ENCODE results near the gene CIP2A.
"Not testable (repeated sequence)": the region's sequence is repeated elsewhere in the genome, so short reads cannot be mapped to it uniquely, and the experiment has no call there.

The CIP2A gene

DNA sequence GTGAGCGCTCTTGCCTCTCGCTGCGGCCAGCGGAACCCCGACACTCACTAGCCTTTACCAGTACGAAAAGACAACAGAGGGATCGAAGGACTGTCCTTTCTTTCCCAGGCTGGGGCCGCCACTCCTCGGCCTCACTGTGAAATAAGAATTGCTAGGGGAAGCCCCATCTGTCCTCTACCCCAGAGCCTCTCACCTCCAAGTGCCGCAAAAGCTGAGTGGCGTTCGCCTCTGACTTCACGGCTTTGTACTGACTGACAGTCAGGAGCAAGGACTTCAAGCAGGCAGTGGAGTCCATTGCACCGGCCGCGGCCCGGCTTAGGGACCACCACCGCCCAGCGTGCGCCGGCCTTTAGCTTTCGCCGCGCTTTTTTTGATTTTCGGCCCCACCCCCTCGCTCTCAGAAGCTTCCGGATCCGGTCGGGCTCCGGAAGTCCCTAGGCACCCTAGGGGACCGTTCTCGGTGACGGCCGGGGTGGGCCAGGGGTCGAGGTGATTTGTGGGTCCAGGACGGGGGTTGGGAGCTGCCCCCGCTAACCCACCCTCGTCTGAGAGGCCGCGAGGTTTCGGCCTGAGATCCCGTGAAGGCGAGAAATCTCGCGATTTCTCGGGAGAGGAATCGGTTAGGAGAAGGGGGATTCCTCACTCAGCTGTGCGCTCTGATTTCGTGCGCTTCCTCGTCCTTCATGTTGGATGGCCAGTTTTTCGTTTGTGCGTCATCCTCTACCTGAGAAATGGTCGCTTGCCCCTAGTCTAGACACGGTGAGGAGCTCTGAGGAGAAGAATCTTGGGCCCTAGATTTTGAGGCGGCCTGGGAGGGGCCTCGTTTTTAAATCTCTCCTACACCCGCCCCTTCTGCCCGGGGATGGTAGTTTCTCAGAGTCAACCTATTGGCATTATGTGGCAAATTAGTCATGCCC lies at the start of gene CIP2A, which contains the start of gene DZIP3:
CIP2A (minus strand) TSS at position 358 of the 917 bp plus-strand sequence; CDS start at position 295, 63 bp downstream.
DZIP3 (plus strand) TSS at position 642 of the 917 bp plus-strand sequence. CDS start 15,685 bp downstream, outside the sequence.
- peak; percentile 59 for DNase-seq (ENCODE audit: low read depth)

DNA sequence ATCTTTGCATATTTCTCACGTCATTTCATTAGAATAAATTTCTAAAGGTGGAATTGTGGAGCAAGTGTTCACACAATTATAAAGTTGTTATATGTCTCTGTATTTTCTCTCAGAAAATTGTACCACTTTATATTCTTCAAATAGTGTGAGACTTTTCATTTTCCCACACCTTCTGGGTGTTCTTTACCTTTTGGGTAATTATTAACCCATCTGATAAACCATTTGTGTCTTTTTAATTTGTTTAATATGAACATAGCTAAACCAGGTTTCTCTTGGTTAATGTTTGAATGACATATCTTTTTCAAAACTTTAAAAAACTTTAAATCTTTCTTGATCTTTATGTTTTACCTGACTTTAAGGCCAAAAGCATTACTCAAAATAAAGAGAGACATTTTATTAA lies 40.7 kb upstream of the CIP2A start:
- DNase-seq (ENCODE audit: low read depth), result no peak

DNA sequence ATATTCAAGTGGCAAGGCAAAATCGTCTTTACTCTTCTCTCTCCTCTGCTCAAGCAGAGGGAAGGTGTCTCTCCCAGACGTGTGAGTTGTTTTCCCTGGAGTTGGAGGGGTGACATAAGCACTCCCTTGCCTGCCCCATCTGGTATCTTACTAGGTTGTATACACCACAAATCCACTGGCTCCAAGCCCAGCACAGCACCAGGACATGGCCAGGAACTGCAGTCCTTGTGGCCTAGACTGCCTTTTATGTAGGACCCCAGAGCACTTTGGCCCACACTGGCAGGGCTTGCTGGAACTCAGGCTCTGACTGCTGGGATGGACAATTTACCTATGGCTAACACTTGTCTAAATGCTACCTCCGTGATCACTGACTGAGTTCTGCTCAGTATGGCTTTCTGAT lies 34.3 kb upstream of the CIP2A start:
- no peak for DNase-seq (ENCODE audit: low read depth)

DNA sequence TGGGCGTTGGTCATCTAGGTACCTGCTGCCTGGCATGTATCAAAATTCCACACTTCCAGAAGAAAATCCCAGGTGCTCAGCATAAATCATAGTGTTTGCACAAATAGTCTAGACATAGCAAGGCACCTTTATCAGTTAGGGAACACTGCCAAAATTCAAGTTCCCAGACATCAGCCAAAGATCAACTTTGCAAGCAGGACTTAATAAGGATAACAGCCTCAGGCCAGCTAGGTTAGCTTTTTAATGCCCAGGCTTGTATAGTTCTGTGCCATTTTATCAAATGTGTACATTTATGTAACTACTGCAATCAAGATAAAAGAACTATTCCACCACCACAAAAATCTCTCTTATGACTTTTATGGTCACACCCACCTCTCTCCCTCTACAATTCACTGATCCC lies 31.0 kb upstream of the CIP2A start:
- DNase-seq (ENCODE audit: low read depth), result no peak

DNA sequence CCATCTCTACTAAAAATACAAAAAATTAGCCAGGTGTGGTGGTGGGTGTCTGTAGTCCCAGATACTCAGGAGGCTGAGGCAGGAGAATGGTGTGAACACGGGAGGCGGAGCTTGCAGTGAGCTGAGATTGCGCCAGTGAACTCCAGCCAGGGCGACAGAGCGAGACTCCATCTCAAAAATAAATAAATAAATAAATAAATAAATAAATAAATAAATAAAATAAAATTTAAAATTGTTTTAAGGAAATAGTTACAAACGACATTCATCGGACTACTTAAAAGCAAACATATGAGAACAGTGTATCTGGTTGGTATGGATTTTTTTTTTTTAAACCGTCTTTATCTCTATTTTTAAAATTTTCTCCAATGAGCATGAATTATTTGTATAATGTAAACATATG lies 26.9 kb upstream of the CIP2A start:
- DNase-seq (ENCODE audit: low read depth), result not testable (repeated sequence)

DNA sequence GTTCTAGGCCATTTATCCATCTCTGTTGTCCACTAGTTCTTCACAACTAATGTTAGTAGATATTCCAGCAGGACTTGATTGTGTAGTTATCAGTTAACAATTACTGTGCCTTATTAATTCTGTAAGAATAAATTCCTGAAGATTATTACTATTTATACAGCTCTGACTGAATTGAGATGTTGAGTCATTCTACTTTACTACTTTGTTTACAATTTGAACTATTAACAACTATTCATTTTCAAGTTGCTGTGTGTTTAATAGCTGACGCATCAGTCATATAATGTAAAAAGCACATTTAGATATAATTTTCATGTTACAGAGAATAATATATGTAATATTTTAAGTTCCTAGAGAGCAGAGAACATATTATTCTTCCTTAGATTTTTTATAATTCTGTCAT lies 21.4 kb upstream of the CIP2A start:
- DNase-seq (ENCODE audit: low read depth), result no peak

DNA sequence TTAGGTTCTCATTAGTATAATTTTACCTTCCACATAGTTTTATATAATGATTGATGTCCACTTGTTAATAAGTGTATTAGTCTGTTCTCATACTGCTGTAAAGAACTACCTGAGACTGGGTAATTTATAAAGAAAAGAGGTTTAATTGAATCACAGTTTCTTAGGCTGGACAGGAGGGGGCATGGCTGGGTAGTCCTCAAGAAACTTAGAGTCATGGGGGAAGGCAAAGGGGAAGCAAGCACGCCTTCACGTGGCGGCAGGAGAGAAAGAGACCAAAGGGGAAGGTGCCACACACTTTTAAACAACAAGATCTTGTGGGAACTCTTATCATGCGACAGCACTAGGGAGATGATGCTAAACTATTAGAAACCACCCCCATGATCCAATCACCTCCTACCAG lies 19.5 kb upstream of the CIP2A start:
- no peak for DNase-seq (ENCODE audit: low read depth)

DNA sequence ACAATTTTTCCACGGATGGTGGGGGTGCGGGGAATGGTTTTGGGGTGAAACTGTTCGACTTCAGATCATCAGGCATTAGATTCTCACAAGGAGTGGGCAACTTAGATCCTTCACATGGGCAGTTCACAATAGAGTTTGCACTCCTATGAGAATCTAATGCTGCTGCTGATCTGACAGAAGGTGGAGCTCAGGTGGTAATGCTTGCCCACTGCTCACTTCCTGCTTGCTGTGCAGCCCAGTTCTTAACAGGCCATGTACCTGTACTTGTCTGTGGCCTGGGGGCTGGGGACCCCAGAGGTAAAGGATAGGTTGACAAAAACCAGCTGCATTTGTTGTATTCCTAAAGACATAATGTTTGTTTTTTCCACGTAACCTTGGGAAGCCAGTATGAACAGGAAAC lies 16.3 kb upstream of the CIP2A start:
- DNase-seq (ENCODE audit: low read depth), result no peak

DNA sequence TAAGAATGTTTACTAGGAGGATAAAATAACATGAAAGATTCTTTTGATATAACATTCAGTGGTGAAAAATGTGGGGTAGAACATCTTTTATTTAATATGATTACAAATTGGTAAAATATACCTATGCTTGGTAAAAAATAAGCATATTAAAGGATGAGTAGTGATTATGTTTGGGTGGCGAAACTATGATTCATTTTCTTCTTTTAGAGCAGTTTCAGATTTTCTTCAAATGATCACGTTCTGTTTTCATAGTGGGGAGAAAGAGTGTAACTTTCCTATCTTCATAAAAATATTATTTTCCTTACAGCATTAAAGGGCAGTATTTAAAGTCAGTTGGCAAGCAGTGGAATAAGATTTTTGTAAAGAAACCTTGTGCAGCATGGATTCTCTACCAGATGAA lies 15.8 kb upstream of the CIP2A start:
- no peak for DNase-seq (ENCODE audit: low read depth)

DNA sequence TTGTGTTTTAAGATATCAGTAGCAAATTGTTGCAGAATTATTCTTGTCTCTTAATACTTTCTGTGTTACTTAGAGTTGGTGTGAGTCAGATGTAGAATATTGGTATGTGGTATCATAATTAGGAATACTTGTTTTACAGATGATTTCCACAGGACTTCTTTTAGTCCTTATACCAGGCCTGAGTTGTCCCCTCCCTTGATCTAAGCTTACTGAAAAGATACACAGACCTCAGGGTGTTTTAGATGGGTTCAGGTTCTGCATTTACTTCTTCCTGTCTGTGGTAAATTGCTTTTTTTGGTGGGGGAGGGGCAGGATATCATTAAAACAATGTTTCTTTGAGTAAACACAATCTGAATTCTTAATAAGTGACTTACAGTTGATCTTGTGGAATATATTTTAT lies 14.5 kb upstream of the CIP2A start:
- no peak for DNase-seq (ENCODE audit: low read depth)

DNA sequence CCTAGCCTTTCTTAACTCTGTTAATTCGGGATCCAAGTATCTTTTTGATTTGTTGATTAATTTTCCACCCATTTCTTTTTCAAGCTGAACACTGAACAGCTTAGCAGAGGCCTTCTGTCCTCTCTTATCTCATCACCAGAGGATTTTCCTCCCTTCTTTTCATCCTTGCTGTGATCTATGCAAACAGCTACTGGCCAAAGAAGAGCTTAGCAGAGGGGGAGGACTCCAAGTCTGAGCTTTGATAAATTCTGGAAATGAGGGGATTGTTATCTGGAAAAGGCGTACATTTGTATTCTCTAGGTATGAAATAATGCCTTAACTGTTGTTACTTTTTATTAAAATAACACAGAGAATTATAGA lies 13.7 kb upstream of the CIP2A start:
- DNase-seq (ENCODE audit: low read depth), result no peak

DNA sequence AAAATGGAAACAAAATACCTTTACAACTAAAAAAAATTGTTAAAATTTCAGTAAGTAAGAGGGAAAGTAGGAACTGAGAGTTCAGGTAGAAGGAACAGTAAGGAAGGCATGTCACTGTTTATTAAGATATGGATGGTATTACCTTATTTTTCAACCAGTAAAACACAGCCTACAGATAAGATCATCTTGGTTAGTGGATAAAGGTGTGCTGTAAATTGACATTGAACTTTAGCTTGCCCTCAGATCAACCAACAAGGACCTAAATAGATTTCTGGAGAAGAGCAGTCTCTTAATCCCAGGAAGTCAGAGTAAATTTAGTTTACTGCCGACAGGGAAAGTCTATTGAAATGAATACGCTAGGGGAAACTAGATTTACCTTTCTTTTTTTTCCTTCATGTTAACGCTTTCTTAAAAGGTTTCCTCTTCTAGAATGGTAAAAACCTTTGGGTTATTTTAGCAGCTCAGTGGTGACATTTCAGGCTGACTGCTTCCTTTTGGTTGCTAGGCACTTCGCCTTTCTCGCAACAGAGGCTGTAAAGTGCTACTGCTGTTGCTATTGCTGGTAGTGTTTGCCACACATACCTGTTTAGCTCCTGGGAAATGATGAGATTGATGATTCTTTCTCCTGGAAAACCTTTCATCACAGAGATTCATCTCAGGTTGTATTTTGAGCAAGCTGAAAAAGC lies 13.2 kb upstream of the CIP2A start:
- DNase-seq (ENCODE audit: low read depth), result no peak

DNA sequence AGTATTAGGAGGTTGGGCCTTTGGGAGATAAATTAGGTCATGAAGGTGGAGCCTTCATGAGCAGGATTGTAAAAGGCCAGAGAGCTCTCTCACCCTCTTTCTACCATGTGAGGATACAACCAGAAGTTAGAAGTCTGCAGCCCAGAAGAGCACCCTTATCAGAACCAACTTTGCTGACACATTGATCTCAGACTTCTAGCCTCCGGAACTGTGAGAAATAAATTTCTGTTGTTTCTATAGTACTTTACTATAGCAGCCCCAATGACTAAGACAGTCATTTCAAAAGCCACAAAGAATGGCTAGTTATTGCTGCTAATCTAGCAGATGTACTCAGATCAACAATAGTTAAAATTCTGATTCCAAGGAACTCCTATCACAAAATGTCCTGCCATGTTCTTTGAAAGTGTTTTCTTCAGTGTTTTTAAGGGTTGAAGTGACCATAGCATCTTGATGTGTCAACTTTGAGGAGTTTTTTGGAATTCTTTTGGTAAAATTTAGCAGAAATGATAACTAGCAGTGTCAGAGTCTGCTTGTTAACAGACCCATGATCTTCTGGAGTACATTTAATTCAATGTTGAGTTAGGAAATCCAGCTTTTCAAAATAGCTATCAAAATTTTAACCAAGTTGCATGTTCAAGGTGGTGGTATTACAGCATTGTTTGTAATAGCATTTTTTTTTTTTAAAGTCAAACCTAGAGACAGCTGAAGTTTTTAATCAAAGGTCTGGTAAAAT lies 10.6 kb upstream of the CIP2A start:
- no peak for DNase-seq (ENCODE audit: low read depth)

DNA sequence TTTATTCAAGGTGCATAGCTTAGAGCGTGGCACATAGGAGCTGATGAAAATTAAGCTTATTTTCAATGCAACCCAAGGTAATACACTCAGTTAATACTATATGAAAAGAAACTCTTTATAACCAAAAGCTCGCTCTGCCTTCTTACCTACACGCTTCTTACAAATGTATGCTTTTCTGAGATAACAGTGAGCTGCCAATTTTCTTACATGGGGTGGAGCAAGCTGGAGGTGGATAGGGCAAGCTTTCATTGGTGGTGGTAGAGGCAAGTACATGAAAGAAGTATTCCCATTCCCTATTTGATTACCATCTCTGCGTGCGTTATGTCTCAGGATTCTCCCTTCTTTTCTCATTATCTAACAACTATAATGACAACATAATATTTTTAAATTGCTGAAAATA lies 9.1 kb upstream of the CIP2A start:
- no peak for DNase-seq (ENCODE audit: low read depth)

DNA sequence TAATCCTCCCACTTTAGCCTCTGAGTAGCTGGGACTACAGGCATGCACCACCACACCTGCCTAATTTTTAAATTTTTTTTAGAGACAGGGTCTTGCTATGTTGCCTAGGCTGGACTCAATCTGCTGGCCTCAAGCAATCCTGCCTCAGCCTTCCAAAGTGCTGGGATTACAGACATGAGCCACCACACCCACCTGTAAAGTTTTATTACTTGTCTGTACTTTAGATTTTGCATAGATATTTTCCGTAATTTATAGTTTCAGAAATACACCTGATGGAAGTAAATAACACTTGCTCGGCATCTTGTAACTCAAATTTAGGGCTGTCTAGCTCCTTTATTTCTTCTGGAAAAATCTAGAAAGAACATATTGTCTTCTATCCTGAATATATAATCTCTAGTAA lies 6.1 kb upstream of the CIP2A start:
- DNase-seq (ENCODE audit: low read depth), result no peak

DNA sequence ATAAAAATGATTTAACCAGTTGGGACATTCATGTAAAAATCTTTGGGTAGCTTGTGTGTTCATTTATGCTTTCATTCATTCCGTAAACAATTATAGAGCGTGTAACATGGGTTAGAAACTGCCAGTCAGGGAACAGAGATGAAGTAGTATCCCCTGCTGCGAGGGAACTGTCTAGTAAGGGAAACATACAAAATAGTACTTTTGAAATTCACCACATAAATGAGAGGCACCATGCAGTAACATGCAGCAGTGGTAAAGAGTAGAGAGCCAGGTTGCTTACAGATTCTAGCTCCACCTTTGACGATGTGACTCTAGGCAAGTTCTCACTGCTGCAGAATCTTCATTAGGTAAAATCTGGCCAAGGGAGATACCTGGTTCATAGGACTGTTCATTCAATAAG lies 1.2 kb upstream of the CIP2A start:
- DNase-seq (ENCODE audit: low read depth), result no peak

DNA sequence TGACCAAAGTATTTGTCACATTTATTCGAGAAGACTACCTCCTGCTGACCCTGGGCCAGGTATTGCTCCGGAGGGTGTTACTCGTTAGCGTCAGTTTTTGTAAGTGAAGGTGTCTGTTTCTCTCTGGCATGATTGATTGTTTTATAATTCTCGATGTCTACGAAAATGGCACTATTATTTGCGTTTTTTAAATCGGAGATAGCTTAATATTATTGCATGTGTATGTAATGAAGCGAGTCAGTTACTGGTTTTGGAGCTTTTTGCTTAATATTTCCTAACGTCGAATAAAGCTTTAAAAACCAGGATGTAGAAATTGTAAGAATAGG lies 723 bp upstream of the CIP2A start:
- DNase-seq (ENCODE audit: low read depth), result no peak

DNA sequence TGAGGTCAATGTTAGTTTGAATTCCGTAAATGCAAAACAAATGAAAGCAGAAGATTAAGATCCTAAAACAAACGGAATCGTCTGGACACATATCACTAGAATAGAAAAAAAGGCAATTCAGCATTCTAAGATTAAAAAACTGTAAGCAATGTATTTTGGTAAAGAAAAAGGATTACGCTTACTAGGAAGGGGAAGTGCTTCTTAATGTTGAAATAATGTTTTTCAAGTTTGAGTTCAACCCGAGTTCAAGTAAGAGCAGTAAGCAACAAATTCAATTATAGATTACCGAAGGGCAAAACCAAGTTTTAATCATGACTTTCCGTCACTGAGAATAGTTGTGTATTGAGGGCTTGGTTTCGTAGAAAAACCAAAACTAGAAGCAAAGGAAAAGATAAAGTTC lies 637 bp downstream of the CIP2A start:
- no peak for DNase-seq (ENCODE audit: low read depth)

DNA sequence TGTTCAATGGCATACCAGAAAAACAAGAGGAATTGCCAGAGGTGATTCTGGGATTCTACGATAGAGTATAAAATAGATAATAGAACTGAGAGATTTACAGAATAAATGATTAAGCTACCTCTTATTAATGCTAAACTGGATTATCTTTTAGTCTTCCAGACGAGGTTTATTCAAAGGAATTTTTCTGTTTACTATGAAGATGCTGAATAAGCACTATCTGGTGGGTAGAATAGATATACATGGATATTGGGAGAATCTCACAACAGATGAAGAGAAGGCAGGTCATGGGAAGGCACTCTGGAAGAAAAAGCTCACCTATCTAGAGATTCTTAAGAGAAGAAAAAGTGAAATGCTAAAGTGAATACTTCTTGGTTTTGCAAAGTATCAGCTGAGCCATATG lies 11.2 kb downstream of the CIP2A start:
- DNase-seq (ENCODE audit: low read depth), result no peak

DNA sequence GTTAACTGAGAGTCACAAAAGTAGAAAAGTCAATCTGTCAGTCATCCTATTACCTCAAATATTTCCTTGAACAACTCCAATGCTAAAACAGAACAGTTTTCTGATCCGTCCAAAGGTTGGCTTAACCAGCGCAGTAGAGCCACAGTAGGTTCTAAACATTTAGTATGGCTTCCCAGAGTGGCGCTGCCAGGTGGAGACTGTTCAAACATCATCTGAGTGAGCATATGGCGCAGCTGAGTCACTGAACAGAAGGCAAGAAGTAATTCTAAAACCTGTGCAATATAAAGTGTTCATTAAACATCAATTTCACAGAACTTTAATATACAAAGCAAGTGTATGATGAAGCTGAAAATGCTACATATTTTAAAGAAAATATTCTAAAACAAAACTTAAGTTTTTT lies 19.9 kb downstream of the CIP2A start:
- no peak for DNase-seq (ENCODE audit: low read depth)

DNA sequence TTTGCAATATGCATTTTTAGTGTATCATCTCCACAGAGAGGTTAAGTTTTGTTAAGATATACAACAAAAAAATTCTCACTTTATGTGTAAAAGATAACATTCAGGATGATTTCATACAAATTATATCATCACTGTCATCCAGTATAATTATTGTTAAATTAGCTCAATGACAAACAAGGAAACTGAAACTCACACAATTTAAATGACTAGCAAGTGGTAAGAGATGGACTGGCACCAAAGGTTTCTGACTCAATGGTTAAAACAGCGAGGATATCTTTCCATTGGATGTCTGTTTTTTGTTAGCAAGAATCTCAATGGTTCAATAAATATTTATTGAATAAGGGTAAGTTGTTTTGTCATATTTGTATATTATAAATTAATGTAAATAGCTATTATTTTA lies 22.6 kb downstream of the CIP2A start:
- DNase-seq (ENCODE audit: low read depth), result no peak

DNA sequence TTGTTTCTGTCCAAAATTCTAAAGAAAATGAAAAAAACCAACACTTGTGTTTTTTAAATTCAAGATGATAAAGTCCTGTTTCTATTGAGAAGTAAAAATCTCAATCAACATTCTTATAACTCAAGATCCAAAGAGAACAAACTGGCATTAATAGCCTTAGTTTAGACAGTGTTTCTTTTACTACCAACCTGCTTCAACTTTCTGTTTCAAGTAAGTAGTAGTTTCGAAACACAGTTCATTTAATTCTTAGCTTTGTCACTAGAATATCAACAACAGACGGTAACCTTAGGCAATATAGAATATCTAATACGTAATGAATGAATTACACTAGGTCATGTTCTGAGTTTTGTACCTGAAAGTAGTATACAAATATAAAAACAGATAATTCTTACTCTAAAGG lies 23.7 kb downstream of the CIP2A start:
- DNase-seq (ENCODE audit: low read depth), result no peak

DNA sequence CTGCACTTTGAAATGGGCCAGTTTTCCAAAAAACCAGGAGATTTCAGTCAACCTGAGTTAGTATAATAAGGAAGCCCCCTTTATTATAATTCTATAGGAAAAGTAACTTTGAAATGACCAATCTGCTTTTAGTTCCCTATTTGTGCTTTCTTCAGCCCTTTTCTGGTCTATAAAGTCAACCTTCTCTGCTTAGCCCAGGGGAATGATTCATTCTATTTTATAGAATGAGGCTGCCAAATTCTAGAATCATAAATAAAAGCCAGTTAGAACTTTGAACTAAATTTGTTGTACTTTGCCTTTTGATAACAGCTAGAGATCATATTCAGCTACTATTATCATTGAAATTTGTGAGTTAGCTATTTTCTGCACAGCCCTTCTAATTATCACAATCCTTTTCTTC lies 24.7 kb downstream of the CIP2A start:
- no peak for DNase-seq (ENCODE audit: low read depth)
